Measurements from ENCODE around the gene ANKRD23. TPM values are rescaled to one million over a fixed set of nuclear protein-coding genes. Genes with fewer than 3 reads are reported as not detected.

The ANKRD23 gene
- total and polyA plus RNA-seq, 2 of the 4 experiments (the other 2 are of a cell fraction), result 0.54 to 1.5 TPM

GRCh38 chr2:96806468-96807126, 37.2 kb downstream of the ANKRD23 start:
- H4K20me1 ChIP-seq (ENCODE audit: insufficient read depth, low read length), result no peaks in the 10 kb centered on the region
- POLR2A ChIA-PET (ENCODE audit: unreplicated experiment), result no interaction called here

More at GRCh38 chr2:96806468-96807126, 37.2 kb downstream of the ANKRD23 start:
- Histone ChIP-seq H2BK5ac (ENCODE audit: low read depth, low read length, poor library complexity, severe bottlenecking) (no peak overlapping the region), H3K4me1 (ENCODE audit: control insufficient read depth, insufficient read depth, low read length) (peaks cover 2% of the 10 kb centered on the region; the same call in 1 of the 2 replicates), H2BK20ac (ENCODE audit: low read depth, low read length) (no peak overlapping the region), H3K4ac (ENCODE audit: low read depth, low read length) (no peak overlapping the region), H3K9me3 (ENCODE audit: control insufficient read depth, insufficient read depth, low read length) (no peaks in the 10 kb centered on the region), H3K9me1 (ENCODE audit: insufficient read depth, low read length) (peaks cover 4% of the 10 kb centered on the region; the same call in 1 of the 2 replicates), H3K27ac (ENCODE audit: insufficient read depth, low read length) (no peak overlapping the region), H4K5ac (ENCODE audit: low read depth, low read length) (no peak overlapping the region), H2AFZ (replicated peaks; ENCODE audit: low read length, poor library complexity) (no peak overlapping the region), H2AK5ac (ENCODE audit: low read depth, low read length) (no peak overlapping the region), H3K23ac (ENCODE audit: low read depth, low read length) (no peak overlapping the region), H3K4me2 (ENCODE audit: low read depth, low read length) (no peak overlapping the region), H3K4me3 (ENCODE audit: insufficient read depth, low read depth, low read length) (no peak overlapping the region), H3K27me3 (ENCODE audit: control insufficient read depth, insufficient read depth, low read length) (no peaks in the 10 kb centered on the region), H3K79me1 (ENCODE audit: low read depth in 1 of 2, low read length in 2 of 2) (no peaks in the 10 kb centered on the region), H2BK15ac (ENCODE audit: low read depth, low read length) (no peak overlapping the region), H3K36me3 (ENCODE audit: control insufficient read depth, insufficient read depth, low read length) (peaks cover 1% of the 10 kb centered on the region; the same call in 1 of the 2 replicates), H4K8ac (ENCODE audit: low read depth in 2 of 2, low read length in 2 of 2) (no peak overlapping the region), H3K9ac (ENCODE audit: low read depth, low read length) (no peak overlapping the region), H3K56ac (ENCODE audit: extremely low read depth, insufficient read depth, low read length) (no peak overlapping the region), H4K91ac (ENCODE audit: insufficient read depth, low read depth, low read length) (no peak overlapping the region), H2AK9ac (replicated peaks; ENCODE audit: low read depth, low read length, poor library complexity) (no peak overlapping the region), H3K18ac (ENCODE audit: low read depth, low read length) (no peak overlapping the region), H3K14ac (replicated peaks; ENCODE audit: low read depth, low read length) (no peak overlapping the region), H2BK120ac (ENCODE audit: low read depth, low read length) (no peak overlapping the region)
- TF ChIP-seq NFE2L2 (IDR thresholded peaks at IDR 0.05; ENCODE audit: low read depth, low read length), result no peak
- TF ChIP-seq MXI1 (IDR thresholded peaks at IDR 0.05; ENCODE audit: borderline replicate concordance, low read depth, low read length), result no peak
- no peak for TF ChIP-seq SMC3 (IDR thresholded peaks at IDR 0.05; ENCODE audit: low read depth, low read length)
- TF ChIP-seq, protein P1, sequence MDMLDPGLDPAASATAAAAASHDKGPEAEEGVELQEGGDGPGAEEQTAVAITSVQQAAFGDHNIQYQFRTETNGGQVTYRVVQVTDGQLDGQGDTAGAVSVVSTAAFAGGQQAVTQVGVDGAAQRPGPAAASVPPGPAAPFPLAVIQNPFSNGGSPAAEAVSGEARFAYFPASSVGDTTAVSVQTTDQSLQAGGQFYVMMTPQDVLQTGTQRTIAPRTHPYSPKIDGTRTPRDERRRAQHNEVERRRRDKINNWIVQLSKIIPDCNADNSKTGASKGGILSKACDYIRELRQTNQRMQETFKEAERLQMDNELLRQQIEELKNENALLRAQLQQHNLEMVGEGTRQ (IDR thresholded peaks at IDR 0.05; ENCODE audit: low read depth, low read length), result no peak
- no peak for TF ChIP-seq RAD21 (IDR thresholded peaks at IDR 0.05; ENCODE audit: low read length)
- no peak for TF ChIP-seq ELK1 (IDR thresholded peaks at IDR 0.05; ENCODE audit: borderline replicate concordance, low read depth, low read length)
- TF ChIP-seq POLR2A (IDR thresholded peaks at IDR 0.05; ENCODE audit: low read depth, low read length), result no peak
- TF ChIP-seq RFX5 (IDR thresholded peaks at IDR 0.05; ENCODE audit: low read depth, low read length), result no peak
- TF ChIP-seq BHLHE40 (IDR thresholded peaks at IDR 0.05; ENCODE audit: low read depth, low read length), result no peak
- TF ChIP-seq MAFK (IDR thresholded peaks at IDR 0.05; ENCODE audit: low read depth, low read length), result no peak
- no peak for TF ChIP-seq FOS (IDR thresholded peaks at IDR 0.05; ENCODE audit: low read depth, low read length)
- no peak for TF ChIP-seq CTCF (conservative IDR thresholded peaks at IDR 0.05; ENCODE audit: low read depth, low read length)
- no peak for TF ChIP-seq MAZ (IDR thresholded peaks at IDR 0.05; ENCODE audit: borderline replicate concordance, low read depth, low read length)
- TF ChIP-seq RCOR1 (IDR thresholded peaks at IDR 0.05; ENCODE audit: insufficient replicate concordance, low read length), result no peak
- no peak for TF ChIP-seq CHD1 (IDR thresholded peaks at IDR 0.05; ENCODE audit: low read depth, low read length)
- no peak for TF ChIP-seq CEBPB (IDR thresholded peaks at IDR 0.05; ENCODE audit: low read depth, low read length)
- intact Hi-C loops (cut with micrococcal nuclease) (no loop called here), dilution Hi-C loops (cut with HindIII; ENCODE audit: low sequenced_read_pairs, unreplicated experiment) (no loop called here), in situ Hi-C loops (cut with MboI; ENCODE audit: low sequenced_read_pairs) (no loop called here)
- CTCF ChIA-PET, result interaction anchor here (0.7 kb wide), 1 partner anchor 169 kb away, joined by 3 read pairs; no protein-coding TSS in a partner anchor
- no TSS peak for BruUV-seq (replicated peaks)
- no peak for ATAC-seq (ENCODE audit: low read depth)
- WGBS, 2 experiments (ENCODE audit: extremely low coverage in 2 of 2, insufficient read length in 1 of 2), result 100% methylated on average over 2 of the region's 23 CpGs; no CpG with 5 or more reads in 1 of the 2 experiments
- peak; percentile 43 for DNase-seq

All from IMR-90 (cell line).